H9 (cell line): ENCODE results near the gene INPP5B. TPM values are rescaled to one million over a fixed set of nuclear protein-coding genes. Genes with fewer than 3 reads are reported as not detected.

Experiments used
- DNase-seq: peaks from one replicate; pipeline ENCODE4 v3.0.0-alpha.2; 2017
- H2AFZ ChIP-seq: one replicate; pipeline ENCODE4 v1.6.1; 2013; ENCODE audit warnings: mild to moderate bottlenecking, low read length, control low read depth, moderate library complexity
- H2AK5ac ChIP-seq: 2 replicates; pipeline ENCODE4 v1.6.1; 2013; ENCODE audit warnings: low read length, control low read depth, mixed read lengths; ENCODE audit not compliant: insufficient read length
- H2BK120ac ChIP-seq: one replicate; pipeline ENCODE4 v1.6.1; 2013; ENCODE audit warnings: low read depth, mild to moderate bottlenecking, low read length, control low read depth, inconsistent platforms; ENCODE audit not compliant: poor library complexity, severe bottlenecking
- H2BK12ac ChIP-seq: 2 replicates; pipeline ENCODE4 v1.6.1; 2013; ENCODE audit warnings: low read length, control low read depth, mixed read lengths, low read depth; ENCODE audit not compliant: insufficient read length
- H2BK15ac ChIP-seq: 2 replicates; pipeline ENCODE4 v1.6.1; 2013; ENCODE audit warnings: low read depth, low read length, control low read depth
- H2BK20ac ChIP-seq: one replicate; pipeline ENCODE4 v1.6.1; 2013; ENCODE audit warnings: low read depth, mild to moderate bottlenecking, low read length, control low read depth, inconsistent platforms; ENCODE audit not compliant: poor library complexity, severe bottlenecking
- H2BK5ac ChIP-seq: 2 replicates; pipeline ENCODE4 v1.6.1; 2013; ENCODE audit warnings: low read length, control low read depth, mixed read lengths; ENCODE audit not compliant: insufficient read length
- H3K14ac ChIP-seq: 2 replicates; pipeline ENCODE4 v1.6.1; 2013; ENCODE audit warnings: low read length, control low read depth; ENCODE audit not compliant: insufficient read depth
- H3K18ac ChIP-seq: 2 replicates; pipeline ENCODE4 v1.6.1; 2013; ENCODE audit warnings: low read depth, mild to moderate bottlenecking, mixed read lengths, low read length, control low read depth; ENCODE audit not compliant: insufficient read length
- H3K23ac ChIP-seq: 2 replicates; pipeline ENCODE4 v1.6.1; 2013; ENCODE audit warnings: low read length, control low read depth, mixed read lengths, low read depth; ENCODE audit not compliant: insufficient read length
- H3K23me2 ChIP-seq: 2 replicates; pipeline ENCODE4 v1.6.1; 2013; ENCODE audit warnings: low read depth, mild to moderate bottlenecking, mixed read lengths, low read length, control low read depth; ENCODE audit not compliant: insufficient read length, poor library complexity, severe bottlenecking
- H3K27ac ChIP-seq: 2 replicates; pipeline ENCODE4 v1.5.1; 2013; ENCODE audit warnings: low read length, control low read depth, mixed read lengths, low read depth; ENCODE audit not compliant: insufficient read length
- H3K27me3 ChIP-seq: 2 replicates; pipeline ENCODE4 v1.6.1; 2013; ENCODE audit warnings: low read length, control low read depth, inconsistent platforms; ENCODE audit not compliant: insufficient read depth
- H3K4ac ChIP-seq: 2 replicates; pipeline ENCODE4 v1.6.1; 2013; ENCODE audit warnings: low read depth, mild to moderate bottlenecking, control low read depth, inconsistent platforms, low read length, moderate library complexity
- H3K4me1 ChIP-seq: 2 replicates; pipeline ENCODE4 v1.6.1; 2013; ENCODE audit warnings: low read length, control low read depth, inconsistent platforms; ENCODE audit not compliant: insufficient read depth
- H3K4me2 ChIP-seq: 2 replicates; pipeline ENCODE4 v1.6.1; 2013; ENCODE audit warnings: low read length, control low read depth, mixed read lengths; ENCODE audit not compliant: insufficient read length, insufficient read depth
- H3K56ac ChIP-seq: 2 replicates; pipeline ENCODE4 v1.6.1; 2013; ENCODE audit warnings: low read depth, mild to moderate bottlenecking, mixed read lengths, low read length, control low read depth; ENCODE audit not compliant: insufficient read length
- H3K79me1 ChIP-seq: 2 replicates; pipeline ENCODE4 v1.6.1; 2013; ENCODE audit warnings: low read depth, mild to moderate bottlenecking, moderate library complexity, low read length, control low read depth, inconsistent platforms; ENCODE audit not compliant: insufficient read depth, poor library complexity, severe bottlenecking
- H3K79me2 ChIP-seq: 2 replicates; pipeline ENCODE4 v1.6.1; 2013; ENCODE audit warnings: low read length, control low read depth, inconsistent platforms; ENCODE audit not compliant: insufficient read depth
- H3K9ac ChIP-seq: 2 replicates; pipeline ENCODE4 v1.6.1; 2013; ENCODE audit warnings: low read length, control low read depth, mixed read lengths; ENCODE audit not compliant: insufficient read length; ENCODE audit errors: extremely low read depth
- H3K9me3 ChIP-seq: one replicate; pipeline ENCODE4 v1.6.1; 2013; ENCODE audit warnings: low read depth, low read length, inconsistent platforms; ENCODE audit not compliant: control insufficient read depth
- H3T11ph ChIP-seq: one replicate; pipeline ENCODE4 v1.6.1; 2013; ENCODE audit warnings: mild to moderate bottlenecking, low read length, control low read depth, inconsistent platforms
- H4K20me1 ChIP-seq: one replicate; pipeline ENCODE4 v1.6.1; 2013; ENCODE audit not compliant: control insufficient read depth, insufficient read length, insufficient read depth
- H4K5ac ChIP-seq: 2 replicates; pipeline ENCODE4 v1.6.1; 2013; ENCODE audit warnings: low read depth, mild to moderate bottlenecking, mixed read lengths, low read length, control low read depth; ENCODE audit not compliant: insufficient read length
- H4K8ac ChIP-seq: replicated peaks from 2 replicates; pipeline ENCODE4 v1.6.1; 2013; ENCODE audit warnings: low read length, control low read depth, mixed read lengths, low read depth; ENCODE audit not compliant: insufficient read length
- H4K91ac ChIP-seq: 2 replicates; pipeline ENCODE4 v1.6.1; 2013; ENCODE audit warnings: low read depth, mild to moderate bottlenecking, moderate library complexity, mixed read lengths, low read length, control low read depth; ENCODE audit not compliant: insufficient read length
- H3K27ac Mint-ChIP-seq, 3 experiments: 2 replicates in 2 of 3; 3 replicates in 1 of 3; pipeline ENCODE4 v1.8.0; 2020 to 2021; ENCODE audit warnings: mixed read lengths in 3 of 3, mild to moderate bottlenecking in 1 of 3, moderate library complexity in 1 of 3
- H3K27me3 Mint-ChIP-seq: 2 replicates; pipeline ENCODE4 v1.8.0; 2021; ENCODE audit warnings: low read depth, mild to moderate bottlenecking, moderate library complexity, mixed read lengths
- H3K36me3 Mint-ChIP-seq, 3 experiments: 2 replicates in 2 of 3; 3 replicates in 1 of 3; pipeline ENCODE4 v1.8.0; 2020 to 2021; ENCODE audit warnings: low read depth in 3 of 3, mixed read lengths in 3 of 3; ENCODE audit not compliant: insufficient read depth in 1 of 3
- H3K4me1 Mint-ChIP-seq, 2 experiments: 2 replicates each; pipeline ENCODE4 v1.8.0; 2020; ENCODE audit warnings: mixed read lengths in 2 of 2
- H3K4me3 Mint-ChIP-seq, 2 experiments: 2 replicates in 1 of 2; 3 replicates in 1 of 2; pipeline ENCODE4 v1.8.0; 2020 to 2021; ENCODE audit warnings: mild to moderate bottlenecking in 2 of 2, mixed read lengths in 2 of 2, moderate library complexity in 1 of 2
- H3K9me3 Mint-ChIP-seq, 2 experiments: 2 replicates in 1 of 2; 3 replicates in 1 of 2; pipeline ENCODE4 v1.8.0; 2020; ENCODE audit warnings: mild to moderate bottlenecking in 2 of 2, mixed read lengths in 2 of 2, moderate library complexity in 1 of 2
- CTCF ChIP-seq: fragments of 200-600 bp; sonication (generic); conservative IDR thresholded peaks from 3 replicates; pipeline ENCODE4 v1.8.0; 2021; ENCODE audit warnings: antibody characterized with exemption, mild to moderate bottlenecking
- WGBS: extraction: QIAGEN DNeasy Blood & Tissue Kit; methylation state at CpG from one replicate; pipeline ENCODE4 v1.1.7; 2013; ENCODE audit warnings: missing lambda C conversion rate, low lambda C conversion rate, mixed read lengths; ENCODE audit not compliant: insufficient read length; ENCODE audit errors: extremely low coverage; 5-methylcytosine and 5-hydroxymethylcytosine counted together
- total RNA-seq: library from RNA; stranded (reverse); gene quantifications from 2 replicates; pipeline ENCODE4 v1.2.1, GENCODE V29; 2021

Gene INPP5B
- total RNA-seq, 1 experiment from 2014 or later = 28.2 TPM

GRCh38 chr1:37931361-37932158, 15.3 kb downstream of the INPP5B start:
- no peaks in the 10 kb centered on the region for H3K9me3 ChIP-seq
- Mint-ChIP-seq H3K27ac (peak overlapping the region; percentile 12 to 96 (median 85); a peak in 6 of 7 replicates), H3K27me3 (no peaks in the 10 kb centered on the region; the same call in 1 of the 2 replicates), H3K4me3 (peak overlapping the region; percentile 88 to 93), H3K9me3 (no peaks in the 10 kb centered on the region), H3K36me3 (peaks cover 3 to 6% (median 4%) of the 10 kb centered on the region in 3 experiments; a peak in 4 of 7 replicates), H3K4me1 (peaks cover 14 to 16% of the 10 kb centered on the region in 2 experiments)
- no peak overlapping the region for H2BK15ac ChIP-seq
- no peaks in the 10 kb centered on the region for H3K27me3 ChIP-seq
- no peak overlapping the region for H2BK20ac ChIP-seq
- H2AK5ac ChIP-seq = no peak overlapping the region
- H3K79me1 ChIP-seq = peaks cover 3% of the 10 kb centered on the region
- peak; percentile 99 for DNase-seq
- no peaks in the 10 kb centered on the region for H4K20me1 ChIP-seq
- H3K56ac ChIP-seq = no peak overlapping the region
- peaks cover 6% of the 10 kb centered on the region for H3K23me2 ChIP-seq
- no peak overlapping the region for H4K91ac ChIP-seq
- no peaks in the 10 kb centered on the region for H3K79me2 ChIP-seq
- H3K4me1 ChIP-seq = no peaks in the 10 kb centered on the region
- H4K5ac ChIP-seq = no peak overlapping the region
- TF ChIP-seq CTCF = no peak
- peak overlapping the region; percentile 92 for H3K4me2 ChIP-seq
- no CpG with 5 or more reads among the region's 68 CpGs for WGBS
- H2BK5ac ChIP-seq = no peak overlapping the region
- peak overlapping the region; percentile 78 for H3K18ac ChIP-seq
- peak overlapping the region; percentile 59; the same call in 1 of the 2 replicates for H3K14ac ChIP-seq
- no peak overlapping the region for H3K23ac ChIP-seq
- no peak overlapping the region for H2AFZ ChIP-seq
- no peak overlapping the region for H3K27ac ChIP-seq
- H4K8ac ChIP-seq = no peak overlapping the region
- H3K9ac ChIP-seq = peak overlapping the region; percentile 64
- no peak overlapping the region for H3K4ac ChIP-seq
- no peak overlapping the region for H2BK120ac ChIP-seq
- no peak overlapping the region for H2BK12ac ChIP-seq
- H3T11ph ChIP-seq = no peak overlapping the region
